Measurements from ENCODE around the gene EDN1.

DNA sequence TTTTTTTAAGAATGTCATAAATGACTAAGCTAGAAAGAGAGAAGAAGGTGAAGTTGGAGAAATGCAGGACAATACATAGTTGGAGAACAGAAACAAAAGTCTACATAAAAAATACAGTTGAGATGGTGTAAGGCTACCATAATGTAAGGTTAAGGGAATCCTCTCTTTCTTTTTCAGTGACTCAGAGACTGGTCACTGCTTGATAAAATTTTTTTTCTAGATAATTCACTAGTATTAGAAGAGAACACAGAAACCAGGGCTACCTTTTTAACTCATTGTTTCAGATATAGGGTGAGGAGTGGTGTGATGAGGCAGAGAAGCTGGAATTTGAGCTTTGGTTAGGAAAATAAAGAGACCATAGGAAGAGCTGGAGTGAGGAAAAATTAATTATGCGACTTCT, 18.2 kb upstream of the EDN1 start:
- TF ChIP-seq, protein P1, sequence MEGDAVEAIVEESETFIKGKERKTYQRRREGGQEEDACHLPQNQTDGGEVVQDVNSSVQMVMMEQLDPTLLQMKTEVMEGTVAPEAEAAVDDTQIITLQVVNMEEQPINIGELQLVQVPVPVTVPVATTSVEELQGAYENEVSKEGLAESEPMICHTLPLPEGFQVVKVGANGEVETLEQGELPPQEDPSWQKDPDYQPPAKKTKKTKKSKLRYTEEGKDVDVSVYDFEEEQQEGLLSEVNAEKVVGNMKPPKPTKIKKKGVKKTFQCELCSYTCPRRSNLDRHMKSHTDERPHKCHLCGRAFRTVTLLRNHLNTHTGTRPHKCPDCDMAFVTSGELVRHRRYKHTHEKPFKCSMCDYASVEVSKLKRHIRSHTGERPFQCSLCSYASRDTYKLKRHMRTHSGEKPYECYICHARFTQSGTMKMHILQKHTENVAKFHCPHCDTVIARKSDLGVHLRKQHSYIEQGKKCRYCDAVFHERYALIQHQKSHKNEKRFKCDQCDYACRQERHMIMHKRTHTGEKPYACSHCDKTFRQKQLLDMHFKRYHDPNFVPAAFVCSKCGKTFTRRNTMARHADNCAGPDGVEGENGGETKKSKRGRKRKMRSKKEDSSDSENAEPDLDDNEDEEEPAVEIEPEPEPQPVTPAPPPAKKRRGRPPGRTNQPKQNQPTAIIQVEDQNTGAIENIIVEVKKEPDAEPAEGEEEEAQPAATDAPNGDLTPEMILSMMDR (conservative IDR thresholded peaks at IDR 0.05 in 1 of 2, IDR thresholded peaks at IDR 0.05 in 1 of 2; ENCODE audit: low read depth in 1 of 2, low read length in 2 of 2), result no peak
- no peak for TF ChIP-seq EZH2 (IDR thresholded peaks at IDR 0.05; ENCODE audit: low read length, missing control alignments)

Data from fibroblast of lung (primary cell).